GM12878 (cell line): ENCODE data around the gene LRSAM1. TPM values are rescaled to one million over a fixed set of nuclear protein-coding genes. Genes with fewer than 3 reads are reported as not detected.

Experiments used
- ATAC-seq: fragments of 200-7000 bp; cut with Tn5 transposase; 3 replicates; pipeline ENCODE4 v1.9.1; 2020; ENCODE audit warnings: mild to moderate bottlenecking, moderate library complexity
- BruUV-seq: library from RNA; stranded (reverse); fragments of 400-500 nt; replicated peaks from 2 replicates; lab custom pipeline; 2021; lab: Mats Ljungman, UMichigan
- CTCF ChIA-PET: fragments of 300-600 bp; sonication (Branson Sonifier 250); formaldehyde crosslinking; extraction: SDS; loops from one replicate; lab custom pipeline; 2021; ENCODE audit warnings: inconsistent platforms; lab: Yijun Ruan, JAX
- POLR2A ChIA-PET: fragments of 350-600 bp; formaldehyde crosslinking; extraction: SDS; loops from one replicate; lab custom pipeline; 2021; ENCODE audit warnings: inconsistent platforms; lab: Charles Lee
- RAD21 ChIA-PET: fragments of 300-600 bp; sonication (Branson Sonifier 250); formaldehyde crosslinking; loops from one replicate; lab custom pipeline; 2023; ENCODE audit warnings: antibody characterized with exemption; ENCODE audit not compliant: unreplicated experiment; lab: Charles Lee
- SMC1A ChIA-PET: fragments of 300-600 bp; sonication (Branson Sonifier 250); formaldehyde crosslinking; loops from one replicate; lab custom pipeline; 2023; ENCODE audit not compliant: unreplicated experiment, uncharacterized antibody; lab: Charles Lee
- DNase-seq: peaks from one replicate; pipeline ENCODE4 v3.0.0-alpha.2; 2011; ENCODE audit warnings: low read depth, low spot score
- FAIRE-seq: peaks from 3 replicates; lab custom pipeline; 2011; peaks lifted over from hg19 to GRCh38; lab: Jason Lieb, UNC
- H2AFZ ChIP-seq: 2 replicates; pipeline ENCODE4 v1.6.0; 2011; ENCODE audit warnings: low read depth, low read length, control low read depth; ENCODE audit not compliant: control insufficient read depth
- H3K27ac ChIP-seq: 2 replicates; pipeline ENCODE4 v1.5.1; 2011; ENCODE audit warnings: control low read depth; ENCODE audit not compliant: control insufficient read depth, insufficient read depth
- H3K27me3 ChIP-seq, 2 experiments: replicated peaks in 1 of 2; 2 replicates each; pipeline versions ENCODE4 v1.6.0 to v1.6.1; 2011; ENCODE audit warnings: low read length in 1 of 2; ENCODE audit not compliant: control insufficient read depth in 2 of 2, insufficient read depth in 2 of 2
- H3K36me3 ChIP-seq, 2 experiments: 2 replicates each; pipeline ENCODE4 v1.5.1; 2011; ENCODE audit warnings: low read length in 1 of 2; ENCODE audit not compliant: control insufficient read depth in 2 of 2, insufficient read depth in 2 of 2
- H3K4me1 ChIP-seq: 2 replicates; pipeline ENCODE4 v1.6.1; 2011; ENCODE audit warnings: mild to moderate bottlenecking, low read length, moderate library complexity, mixed read lengths; ENCODE audit not compliant: control insufficient read depth, insufficient read depth
- H3K4me2 ChIP-seq: 2 replicates; pipeline ENCODE4 v1.6.0; 2011; ENCODE audit warnings: control low read depth; ENCODE audit not compliant: control insufficient read depth, insufficient read depth
- H3K4me3 ChIP-seq: fragments of 200-600 bp; sonication (generic); 2 replicates; pipeline ENCODE4 v1.5.1; 2016
- H3K79me2 ChIP-seq: 2 replicates; pipeline ENCODE4 v1.6.0; 2011; ENCODE audit warnings: low read length; ENCODE audit not compliant: control insufficient read depth, insufficient read depth
- H3K9ac ChIP-seq: 2 replicates; pipeline ENCODE4 v1.8.0; 2011; ENCODE audit warnings: low read length, control low read depth, mixed read lengths; ENCODE audit not compliant: control insufficient read depth, insufficient read depth
- H3K9me3 ChIP-seq: replicated peaks from 3 replicates; pipeline ENCODE4 v1.5.1; 2011; ENCODE audit warnings: mild to moderate bottlenecking, low read length; ENCODE audit not compliant: control insufficient read depth, insufficient read depth
- H4K20me1 ChIP-seq: 2 replicates; pipeline ENCODE4 v1.6.0; 2011; ENCODE audit not compliant: control insufficient read depth, insufficient read depth
- BMI1 ChIP-seq: fragments of 450-650 bp; IDR thresholded peaks from 2 replicates; pipeline ENCODE4 v1.6.1; 2016; ENCODE audit warnings: mild to moderate bottlenecking, moderate library complexity, borderline replicate concordance
- HCFC1 ChIP-seq: fragments of 150-350 bp; IDR thresholded peaks from 2 replicates; pipeline ENCODE4 v1.6.1; 2014; ENCODE audit warnings: low read length
- KDM1A ChIP-seq: fragments of 200-600 bp; sonication (generic); IDR thresholded peaks from 2 replicates; pipeline ENCODE4 v1.6.1; 2016; ENCODE audit warnings: borderline replicate concordance
- MEF2B ChIP-seq: fragments of 450-650 bp; IDR thresholded peaks from 2 replicates; pipeline ENCODE4 v1.6.1; 2018; ENCODE audit warnings: mild to moderate bottlenecking, moderate library complexity; ENCODE audit not compliant: partially characterized antibody, poor library complexity, severe bottlenecking
- MYB ChIP-seq: fragments of 150-350 bp; IDR thresholded peaks from 2 replicates; pipeline ENCODE4 v1.6.1; 2014; ENCODE audit warnings: mild to moderate bottlenecking, low read depth, low read length, borderline replicate concordance
- PBX3 ChIP-seq: IDR thresholded peaks from 2 replicates; pipeline ENCODE4 v1.6.1; 2011; ENCODE audit warnings: mild to moderate bottlenecking, low read depth, low read length, moderate library complexity; ENCODE audit not compliant: insufficient replicate concordance
- POU2F2 ChIP-seq: IDR thresholded peaks from 3 replicates; pipeline ENCODE4 v1.6.1; 2011; ENCODE audit warnings: low read depth, mild to moderate bottlenecking, low read length, borderline replicate concordance
- SMAD5 ChIP-seq: IDR thresholded peaks from 2 replicates; pipeline ENCODE4 v1.6.1; 2016; ENCODE audit warnings: antibody characterized with exemption, low read depth
- STAT3 ChIP-seq: IDR thresholded peaks from 2 replicates; pipeline ENCODE4 v1.6.1; 2011; ENCODE audit warnings: low read depth, low read length, improper control_type of control experiment
- ZNF24 ChIP-seq: fragments of 450-650 bp; IDR thresholded peaks from 2 replicates; pipeline ENCODE4 v1.6.1; 2017; ENCODE audit warnings: antibody characterized with exemption, mild to moderate bottlenecking
- ZNF592 ChIP-seq: fragments of 450-650 bp; IDR thresholded peaks from 2 replicates; pipeline ENCODE4 v1.6.1; 2017; ENCODE audit warnings: mild to moderate bottlenecking, moderate library complexity
- WGBS: methylation state at CpG from one replicate; pipeline ENCODE4 v1.1.6; 2016; ENCODE audit warnings: low lambda C conversion rate; ENCODE audit not compliant: insufficient replicate concordance, insufficient coverage; ENCODE audit errors: missing lambda C conversion rate; 5-methylcytosine and 5-hydroxymethylcytosine counted together
- in situ Hi-C: fragments of 300-500 bp; cut with MboI; formaldehyde crosslinking; loops from 9 replicates; pipeline ENCODE4 v1.14.3; 2018; ENCODE audit warnings: mixed read lengths
- intact Hi-C: fragments of 100-400 bp; cut with micrococcal nuclease; formaldehyde crosslinking; loops from one replicate; pipeline ENCODE4 v1.14.2; 2022; ENCODE audit not compliant: unreplicated experiment
- polyA plus RNA-seq, 11 experiments: library from polyadenylated mRNA; depleted of rRNA in 4 of 11; unstranded in 6 of 11; stranded (reverse) in 5 of 11; fragments of >200 nt; fragmentation: Nextera tagmentation in 4 of 11; fragmentation: Illumina TruSeq in 1 of 11; extraction: Ambion mirVana in 4 of 11; extraction: Trizol in 1 of 11; gene quantifications; 1 replicate in 1 of 11; 2 replicates in 10 of 11; pipeline versions ENCODE4 v1.2.1 to v1.2.3, GENCODE V29; 2011 to 2016; ENCODE audit warnings: inconsistent platforms in 2 of 11, missing spikeins in 2 of 11, low read depth in 1 of 11
- total RNA-seq, 4 experiments: library from RNA; depleted of rRNA in 3 of 4; stranded (reverse); fragments of >200 nt in 3 of 4; fragmentation: Illumina TruSeq in 1 of 4; extraction: Trizol in 1 of 4; gene quantifications; 2 replicates each; pipeline versions ENCODE4 v1.2.1 to v1.2.3, GENCODE V29; 2013 to 2021
- TF ChIP-seq, protein P1 (sequence below): IDR thresholded peaks from 2 replicates; pipeline ENCODE4 v1.6.1; 2012; ENCODE audit warnings: low read depth, low read length, improper control_type of control experiment
- TF ChIP-seq, protein P2 (sequence below): fragments of 450-650 bp; IDR thresholded peaks from 2 replicates; pipeline ENCODE4 v1.6.1; 2018; ENCODE audit warnings: mild to moderate bottlenecking, low read depth, moderate library complexity; ENCODE audit not compliant: partially characterized antibody
- TF ChIP-seq, protein P3 (sequence below): IDR thresholded peaks from 2 replicates; pipeline ENCODE4 v1.6.1; 2012; ENCODE audit warnings: low read depth, low read length, improper control_type of control experiment

LRSAM1 gene
- total and polyA plus RNA-seq, 10 of the 15 experiments (the other 5 are each of a cell fraction or from before 2014, with no cell fraction given) = 0.14 to 23.4 (median 11.7) TPM

DNA sequence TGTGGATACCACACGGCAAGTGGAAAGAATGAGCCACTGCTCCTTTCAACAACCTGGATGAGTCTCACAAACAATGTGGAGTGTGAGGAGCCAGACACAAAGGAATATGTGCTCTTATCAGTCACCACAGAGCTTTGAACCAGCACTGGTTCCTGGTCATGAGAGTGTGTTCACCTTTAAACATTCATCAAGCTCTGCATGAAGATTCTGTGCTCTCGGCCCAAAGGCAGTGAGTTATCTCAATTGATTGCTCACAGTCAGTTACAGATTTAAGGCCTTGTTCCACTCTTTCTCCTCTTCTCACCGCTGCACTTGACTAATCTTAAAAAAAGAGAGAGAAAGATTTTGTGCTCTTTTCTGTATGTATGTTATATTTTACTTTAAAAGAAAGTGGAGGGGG, 19.4 kb downstream of the LRSAM1 start:
- WGBS = 100% methylated on average over 3 of the region's 3 CpGs
- intact Hi-C loops (no loop called here), in situ Hi-C loops (no loop called here)
- TF ChIP-seq POU2F2 = no peak
- TF ChIP-seq MYB = no peak
- no peak for TF ChIP-seq ZNF592
- TF ChIP-seq MEF2B = no peak
- no peak for TF ChIP-seq BMI1
- no peak for TF ChIP-seq PBX3
- no peak for TF ChIP-seq HCFC1
- TF ChIP-seq SMAD5 = no peak
- no peak for TF ChIP-seq KDM1A
- TF ChIP-seq, protein P1, sequence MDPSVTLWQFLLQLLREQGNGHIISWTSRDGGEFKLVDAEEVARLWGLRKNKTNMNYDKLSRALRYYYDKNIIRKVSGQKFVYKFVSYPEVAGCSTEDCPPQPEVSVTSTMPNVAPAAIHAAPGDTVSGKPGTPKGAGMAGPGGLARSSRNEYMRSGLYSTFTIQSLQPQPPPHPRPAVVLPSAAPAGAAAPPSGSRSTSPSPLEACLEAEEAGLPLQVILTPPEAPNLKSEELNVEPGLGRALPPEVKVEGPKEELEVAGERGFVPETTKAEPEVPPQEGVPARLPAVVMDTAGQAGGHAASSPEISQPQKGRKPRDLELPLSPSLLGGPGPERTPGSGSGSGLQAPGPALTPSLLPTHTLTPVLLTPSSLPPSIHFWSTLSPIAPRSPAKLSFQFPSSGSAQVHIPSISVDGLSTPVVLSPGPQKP = no peak
- TF ChIP-seq, protein P2, sequence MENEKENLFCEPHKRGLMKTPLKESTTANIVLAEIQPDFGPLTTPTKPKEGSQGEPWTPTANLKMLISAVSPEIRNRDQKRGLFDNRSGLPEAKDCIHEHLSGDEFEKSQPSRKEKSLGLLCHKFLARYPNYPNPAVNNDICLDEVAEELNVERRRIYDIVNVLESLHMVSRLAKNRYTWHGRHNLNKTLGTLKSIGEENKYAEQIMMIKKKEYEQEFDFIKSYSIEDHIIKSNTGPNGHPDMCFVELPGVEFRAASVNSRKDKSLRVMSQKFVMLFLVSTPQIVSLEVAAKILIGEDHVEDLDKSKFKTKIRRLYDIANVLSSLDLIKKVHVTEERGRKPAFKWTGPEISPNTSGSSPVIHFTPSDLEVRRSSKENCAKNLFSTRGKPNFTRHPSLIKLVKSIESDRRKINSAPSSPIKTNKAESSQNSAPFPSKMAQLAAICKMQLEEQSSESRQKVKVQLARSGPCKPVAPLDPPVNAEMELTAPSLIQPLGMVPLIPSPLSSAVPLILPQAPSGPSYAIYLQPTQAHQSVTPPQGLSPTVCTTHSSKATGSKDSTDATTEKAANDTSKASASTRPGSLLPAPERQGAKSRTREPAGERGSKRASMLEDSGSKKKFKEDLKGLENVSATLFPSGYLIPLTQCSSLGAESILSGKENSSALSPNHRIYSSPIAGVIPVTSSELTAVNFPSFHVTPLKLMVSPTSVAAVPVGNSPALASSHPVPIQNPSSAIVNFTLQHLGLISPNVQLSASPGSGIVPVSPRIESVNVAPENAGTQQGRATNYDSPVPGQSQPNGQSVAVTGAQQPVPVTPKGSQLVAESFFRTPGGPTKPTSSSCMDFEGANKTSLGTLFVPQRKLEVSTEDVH = no peak
- no peak for TF ChIP-seq STAT3
- no peak for TF ChIP-seq ZNF24
- TF ChIP-seq, protein P3, sequence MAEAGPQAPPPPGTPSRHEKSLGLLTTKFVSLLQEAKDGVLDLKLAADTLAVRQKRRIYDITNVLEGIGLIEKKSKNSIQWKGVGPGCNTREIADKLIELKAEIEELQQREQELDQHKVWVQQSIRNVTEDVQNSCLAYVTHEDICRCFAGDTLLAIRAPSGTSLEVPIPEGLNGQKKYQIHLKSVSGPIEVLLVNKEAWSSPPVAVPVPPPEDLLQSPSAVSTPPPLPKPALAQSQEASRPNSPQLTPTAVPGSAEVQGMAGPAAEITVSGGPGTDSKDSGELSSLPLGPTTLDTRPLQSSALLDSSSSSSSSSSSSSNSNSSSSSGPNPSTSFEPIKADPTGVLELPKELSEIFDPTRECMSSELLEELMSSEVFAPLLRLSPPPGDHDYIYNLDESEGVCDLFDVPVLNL = no peak
- Histone ChIP-seq H3K27me3 (no peaks in the 10 kb centered on the region), H2AFZ (no peak overlapping the region), H3K4me2 (no peak overlapping the region), H3K4me3 (no peak overlapping the region), H4K20me1 (no peaks in the 10 kb centered on the region), H3K9me3 (no peaks in the 10 kb centered on the region), H3K79me2 (no peaks in the 10 kb centered on the region), H3K27ac (no peak overlapping the region), H3K9ac (no peak overlapping the region), H3K36me3 (peaks cover 0 to 5% of the 10 kb centered on the region in 2 experiments; a peak in 1 of 4 replicates), H3K4me1 (no peaks in the 10 kb centered on the region)
- no peak for ATAC-seq
- BruUV-seq = no TSS peak
- ChIA-PET RAD21 (no interaction called here), CTCF (no interaction called here), POLR2A (no interaction called here), SMC1A (no interaction called here)
- DNase-seq = no peak
- no peak for FAIRE-seq
